ENCODE results near the gene EZR.

EZR gene

GRCh38 chr6:158772851-158773371 is 46.3 kb downstream of the EZR start:
- no peak for DNase-seq (ENCODE audit: low read depth in 1 of 2, low spot score in 1 of 2)
- in situ Hi-C loops (cut with HindIII; ENCODE audit: low pct_unique_long_range_greater_than_20kb, low sequenced_read_pairs), result no loop called here
- no peak for TF ChIP-seq JUND (IDR thresholded peaks at IDR 0.05; ENCODE audit: low read depth)

- no peak for TF ChIP-seq JUND (IDR thresholded peaks at IDR 0.05; ENCODE audit: low read depth)
- in situ Hi-C loops (cut with HindIII; ENCODE audit: low pct_unique_long_range_greater_than_20kb, low sequenced_read_pairs), result no loop called here
- DNase-seq (ENCODE audit: low read depth in 1 of 2, low spot score in 1 of 2), result no peak
Observed at GRCh38 chr6:158772172-158772571, 47.0 kb downstream of the EZR start.

- TF ChIP-seq JUND (IDR thresholded peaks at IDR 0.05; ENCODE audit: low read depth), result no peak
- in situ Hi-C loops (cut with HindIII; ENCODE audit: low pct_unique_long_range_greater_than_20kb, low sequenced_read_pairs), result no loop called here
- no peak for DNase-seq (ENCODE audit: low read depth in 1 of 2, low spot score in 1 of 2)
Observed at GRCh38 chr6:158771399-158772152, 47.6 kb downstream of the EZR start.

- no peak for TF ChIP-seq JUND (IDR thresholded peaks at IDR 0.05; ENCODE audit: low read depth)
- no peak for DNase-seq (ENCODE audit: low read depth in 1 of 2, low spot score in 1 of 2)
- in situ Hi-C loops (cut with HindIII; ENCODE audit: low pct_unique_long_range_greater_than_20kb, low sequenced_read_pairs), result no loop called here
Observed at GRCh38 chr6:158770533-158771330, 48.4 kb downstream of the EZR start.

- no peak for TF ChIP-seq JUND (IDR thresholded peaks at IDR 0.05; ENCODE audit: low read depth)
- in situ Hi-C loops (cut with HindIII; ENCODE audit: low pct_unique_long_range_greater_than_20kb, low sequenced_read_pairs), result no loop called here
- no peak for DNase-seq (ENCODE audit: low read depth in 1 of 2, low spot score in 1 of 2)
Observed at GRCh38 chr6:158769771-158770432, 49.3 kb downstream of the EZR start.

- in situ Hi-C loops (cut with HindIII; ENCODE audit: low pct_unique_long_range_greater_than_20kb, low sequenced_read_pairs), result no loop called here
- no peak for DNase-seq (ENCODE audit: low read depth in 1 of 2, low spot score in 1 of 2)
Observed at GRCh38 chr6:158769234-158769770, 49.9 kb downstream of the EZR start.

GRCh38 chr6:158768436-158768835 is 50.7 kb downstream of the EZR start:
- no peak for TF ChIP-seq JUND (IDR thresholded peaks at IDR 0.05; ENCODE audit: low read depth)
- DNase-seq (ENCODE audit: low read depth in 1 of 2, low spot score in 1 of 2), result no peak
- in situ Hi-C loops (cut with HindIII; ENCODE audit: low pct_unique_long_range_greater_than_20kb, low sequenced_read_pairs), result no loop called here

More at GRCh38 chr6:158769234-158769770, 49.9 kb downstream of the EZR start:
- TF ChIP-seq JUND (IDR thresholded peaks at IDR 0.05; ENCODE audit: low read depth), result no peak

- no peak for TF ChIP-seq JUND (IDR thresholded peaks at IDR 0.05; ENCODE audit: low read depth)
- no peak for DNase-seq (ENCODE audit: low read depth in 1 of 2, low spot score in 1 of 2)
- in situ Hi-C loops (cut with HindIII; ENCODE audit: low pct_unique_long_range_greater_than_20kb, low sequenced_read_pairs), result no loop called here
Observed at GRCh38 chr6:158767709-158768108, 51.5 kb downstream of the EZR start.

GRCh38 chr6:158766621-158767455 is 52.3 kb downstream of the EZR start:
- in situ Hi-C loops (cut with HindIII; ENCODE audit: low pct_unique_long_range_greater_than_20kb, low sequenced_read_pairs), result no loop called here

GRCh38 chr6:158765499-158766068 is 53.6 kb downstream of the EZR start:
- in situ Hi-C loops (cut with HindIII; ENCODE audit: low pct_unique_long_range_greater_than_20kb, low sequenced_read_pairs), result no loop called here
- no peak for TF ChIP-seq JUND (IDR thresholded peaks at IDR 0.05; ENCODE audit: low read depth)
- no peak for DNase-seq (ENCODE audit: low read depth in 1 of 2, low spot score in 1 of 2)

More at GRCh38 chr6:158766621-158767455, 52.3 kb downstream of the EZR start:
- no peak for TF ChIP-seq JUND (IDR thresholded peaks at IDR 0.05; ENCODE audit: low read depth)
- no peak for DNase-seq (ENCODE audit: low read depth in 1 of 2, low spot score in 1 of 2)

- TF ChIP-seq JUND (IDR thresholded peaks at IDR 0.05; ENCODE audit: low read depth), result no peak
- no peak for DNase-seq (ENCODE audit: low read depth in 1 of 2, low spot score in 1 of 2)
- in situ Hi-C loops (cut with HindIII; ENCODE audit: low pct_unique_long_range_greater_than_20kb, low sequenced_read_pairs), result no loop called here
Observed at GRCh38 chr6:158764926-158765325, 54.2 kb downstream of the EZR start.

Measured in T47D (cell line).